PC-9 (cell line): ENCODE data around the gene TIGD7. TPM values are rescaled to one million over a fixed set of nuclear protein-coding genes. Genes with fewer than 3 reads are reported as not detected.
A peak's percentile ranks its signal among the peaks of the same experiment; 100 is the strongest.

Experiments used
- BruUV-seq: library from RNA; stranded (reverse); fragments of 400-500 nt; replicated peaks from 2 replicates; lab custom pipeline; 2021; lab: Mats Ljungman, UMichigan
- CTCF ChIA-PET: fragments of 300-600 bp; sonication (Branson Sonifier 250); formaldehyde crosslinking; loops from one replicate; lab custom pipeline; 2022; ENCODE audit warnings: antibody characterized with exemption; lab: Charles Lee
- POLR2A ChIA-PET: fragments of 300-600 bp; sonication (Branson Sonifier 250); formaldehyde crosslinking; loops from one replicate; lab custom pipeline; 2022; ENCODE audit warnings: antibody characterized with exemption; ENCODE audit not compliant: unreplicated experiment; lab: Charles Lee
- DNase-seq, 2 experiments: peaks; one replicate each; pipeline versions ENCODE4 v3.0.0 to v3.0.0-alpha.2; 2015 to 2022; ENCODE audit warnings: mixed read lengths in 1 of 2
- H2AFZ ChIP-seq: fragments of 200-600 bp; sonication (generic); 2 replicates; pipeline ENCODE4 v1.8.1; 2017; ENCODE audit warnings: antibody characterized with exemption
- H3F3A ChIP-seq: fragments of 200-600 bp; sonication (generic); 2 replicates; pipeline ENCODE4 v1.8.1; 2017; ENCODE audit warnings: antibody characterized with exemption, mild to moderate bottlenecking, low read depth; ENCODE audit not compliant: insufficient read depth
- H3K27ac ChIP-seq: fragments of 200-600 bp; sonication (generic); 2 replicates; pipeline ENCODE4 v1.6.1; 2016; ENCODE audit warnings: mixed run types
- H3K27me3 ChIP-seq: fragments of 200-600 bp; sonication (generic); 2 replicates; pipeline ENCODE4 v1.6.1; 2016; ENCODE audit warnings: low read depth, mixed run types; ENCODE audit not compliant: insufficient read depth
- H3K36me3 ChIP-seq: fragments of 200-600 bp; sonication (generic); 2 replicates; pipeline ENCODE4 v1.6.1; 2016; ENCODE audit warnings: low read depth, mixed run types
- H3K4me1 ChIP-seq: fragments of 200-600 bp; sonication (generic); replicated peaks from 2 replicates; pipeline ENCODE4 v1.6.1; 2016; ENCODE audit warnings: mixed run types; ENCODE audit not compliant: insufficient read depth
- H3K4me2 ChIP-seq: fragments of 200-600 bp; sonication (generic); 2 replicates; pipeline ENCODE4 v1.6.1; 2017; ENCODE audit warnings: mixed run types
- H3K4me3 ChIP-seq: fragments of 200-600 bp; sonication (generic); 2 replicates; pipeline ENCODE4 v1.6.1; 2016; ENCODE audit warnings: mixed run types
- H3K79me2 ChIP-seq: fragments of 200-600 bp; sonication (generic); 2 replicates; pipeline ENCODE4 v1.6.1; 2017; ENCODE audit warnings: low read depth, mixed run types
- H3K9me2 ChIP-seq: fragments of 200-600 bp; sonication (generic); 2 replicates; pipeline ENCODE4 v1.8.1; 2017; ENCODE audit warnings: mild to moderate bottlenecking; ENCODE audit not compliant: insufficient read depth
- H3K9me3 ChIP-seq: fragments of 200-600 bp; sonication (generic); 2 replicates; pipeline ENCODE4 v1.8.1; 2016; ENCODE audit warnings: low read depth; ENCODE audit not compliant: insufficient read depth
- H4K20me1 ChIP-seq: fragments of 200-600 bp; sonication (generic); 2 replicates; pipeline ENCODE4 v1.8.1; 2017; ENCODE audit not compliant: insufficient read depth
- CTCF ChIP-seq: fragments of 200-600 bp; sonication (generic); conservative IDR thresholded peaks from 2 replicates; pipeline ENCODE4 v1.6.1; 2017; ENCODE audit warnings: mixed run types, antibody characterized with exemption, mild to moderate bottlenecking, moderate library complexity
- EZH2 ChIP-seq: fragments of 200-600 bp; sonication (generic); IDR thresholded peaks from 2 replicates; pipeline ENCODE4 v1.8.0; 2017; ENCODE audit warnings: antibody characterized with exemption, low read depth
- intact Hi-C: fragments of 100-400 bp; cut with micrococcal nuclease; formaldehyde crosslinking; loops from one replicate; pipeline ENCODE4 v1.10.0; 2022; ENCODE audit not compliant: unreplicated experiment
- total RNA-seq: library from RNA; stranded (reverse); gene quantifications from 2 replicates; pipeline ENCODE4 v1.2.3, GENCODE V29; 2021

TIGD7 gene
- total RNA-seq, 1 experiment from 2014 or later, result 8.7 TPM

GRCh38 chr16:3292604-3293003, 12.6 kb downstream of the TIGD7 start:
- POLR2A ChIA-PET, result no interaction called here
- Histone ChIP-seq H3K9me3 (peaks cover 75% of the 10 kb centered on the region), H3F3A (0 out of 2 replicates have a peak, but pooled peaks cover 11% of the 10 kb centered on the region), H3K27me3 (no peaks in the 10 kb centered on the region), H3K27ac (no peak overlapping the region), H3K4me2 (no peak overlapping the region), H3K36me3 (peaks cover 68% of the 10 kb centered on the region), H3K4me3 (no peak overlapping the region), H3K79me2 (peaks cover 34% of the 10 kb centered on the region), H3K4me1 (no peaks in the 10 kb centered on the region), H3K9me2 (no peaks in the 10 kb centered on the region), H2AFZ (no peak overlapping the region), H4K20me1 (no peaks in the 10 kb centered on the region)
- TF ChIP-seq CTCF, result no peak
- no peak for TF ChIP-seq EZH2
- intact Hi-C loops, result no loop called here
- DNase-seq, result no peak
- CTCF ChIA-PET, result no interaction called here
- BruUV-seq, result no TSS peak

GRCh38 chr16:3289998-3290673, 15.1 kb downstream of the TIGD7 start:
- Histone ChIP-seq H4K20me1 (no peaks in the 10 kb centered on the region), H3K79me2 (peaks cover 57% of the 10 kb centered on the region), H3K4me2 (no peak overlapping the region), H3K9me3 (peaks cover 76% of the 10 kb centered on the region), H3K4me1 (no peaks in the 10 kb centered on the region), H3K9me2 (no peaks in the 10 kb centered on the region), H3K27ac (no peak overlapping the region), H3K27me3 (no peaks in the 10 kb centered on the region), H2AFZ (no peak overlapping the region), H3F3A (0 out of 2 replicates have a peak, but pooled peaks cover 11% of the 10 kb centered on the region), H3K36me3 (peaks cover 79% of the 10 kb centered on the region), H3K4me3 (no peak overlapping the region; the same call in 1 of the 2 replicates)
- TF ChIP-seq EZH2, result no peak
- no peak for TF ChIP-seq CTCF
- intact Hi-C loops, result no loop called here
- DNase-seq, result no peak
- no TSS peak for BruUV-seq
- ChIA-PET CTCF (no interaction called here), POLR2A (interaction anchor here (0.5 to 0.6 kb wide), 2 partner anchors 12 to 155 kb away, joined by 3 to 4 read pairs; partner anchors contain the start of gene ZNF213)

- Histone ChIP-seq H3K4me1 (peaks cover 18% of the 10 kb centered on the region), H3K79me2 (peaks cover 65% of the 10 kb centered on the region), H3K9me2 (no peaks in the 10 kb centered on the region), H3K4me2 (peak overlapping the region; percentile 90), H3F3A (peaks cover 8% of the 10 kb centered on the region; the same call in 1 of the 2 replicates), H3K36me3 (peaks cover 56% of the 10 kb centered on the region), H2AFZ (no peak overlapping the region), H4K20me1 (no peaks in the 10 kb centered on the region), H3K27me3 (no peaks in the 10 kb centered on the region), H3K27ac (no peak overlapping the region), H3K4me3 (peak overlapping the region; percentile 63; the same call in 1 of the 2 replicates), H3K9me3 (peaks cover 39% of the 10 kb centered on the region)
- TF ChIP-seq EZH2, result no peak
- no peak for TF ChIP-seq CTCF
- ChIA-PET POLR2A (interaction anchor here (0.6 kb wide), 1 partner anchor 102 kb away, joined by 3 read pairs; no protein-coding TSS in a partner anchor), CTCF (interaction anchor here (0.6 kb wide), 1 partner anchor 187 kb away, joined by 8 read pairs; no protein-coding TSS in a partner anchor)
- no TSS peak for BruUV-seq
- intact Hi-C loops, result no loop called here
- no peak for DNase-seq
Measured at GRCh38 chr16:3285131-3285530, 20.1 kb downstream of the TIGD7 start.
